OCI-LY1 (cell line): Measurements from ENCODE around the gene CDC42EP4.

Experiments used
- H2AFZ ChIP-seq: fragments of 200-600 bp; sonication (generic), shearing (Covaris generic); 2 replicates; pipeline ENCODE4 v1.6.0; 2014; ENCODE audit warnings: antibody characterized with exemption, mild to moderate bottlenecking, low read length
- H3F3A ChIP-seq: fragments of 200-600 bp; sonication (generic), shearing (Covaris generic); 2 replicates; pipeline ENCODE4 v1.6.0; 2014; ENCODE audit warnings: mild to moderate bottlenecking, antibody characterized with exemption, low read length, moderate library complexity; ENCODE audit not compliant: insufficient read depth
- H3K27ac ChIP-seq: fragments of 200-600 bp; sonication (generic); 2 replicates; pipeline ENCODE4 v1.5.1; 2014; ENCODE audit warnings: low read length, mixed run types, mild to moderate bottlenecking, low read depth; ENCODE audit not compliant: poor library complexity, severe bottlenecking
- H3K27me3 ChIP-seq: fragments of 200-600 bp; sonication (generic); 2 replicates; pipeline ENCODE4 v1.6.0; 2014; ENCODE audit warnings: antibody characterized with exemption, mild to moderate bottlenecking, low read length, moderate library complexity; ENCODE audit not compliant: insufficient read depth
- H3K36me3 ChIP-seq: fragments of 200-600 bp; sonication (generic); 2 replicates; pipeline ENCODE4 v1.6.1; 2014; ENCODE audit warnings: mild to moderate bottlenecking, antibody characterized with exemption, low read length, moderate library complexity, mixed read lengths; ENCODE audit not compliant: insufficient read depth
- H3K4me1 ChIP-seq: fragments of 200-600 bp; sonication (generic); 2 replicates; pipeline ENCODE4 v1.5.1; 2014; ENCODE audit warnings: mild to moderate bottlenecking, low read length, moderate library complexity; ENCODE audit not compliant: insufficient read depth, severe bottlenecking
- H3K4me2 ChIP-seq: fragments of 200-600 bp; sonication (generic), shearing (Covaris generic); 2 replicates; pipeline ENCODE4 v1.6.1; 2014; ENCODE audit warnings: low read length
- H3K4me3 ChIP-seq: fragments of 200-600 bp; sonication (generic); 2 replicates; pipeline ENCODE4 v1.5.1; 2014; ENCODE audit warnings: low read length, low read depth, mild to moderate bottlenecking, mixed read lengths; ENCODE audit not compliant: poor library complexity, severe bottlenecking
- H3K79me2 ChIP-seq: fragments of 200-600 bp; shearing (Covaris generic); 2 replicates; pipeline ENCODE4 v1.6.1; 2016; ENCODE audit warnings: mixed run types, low read length, mixed read lengths; ENCODE audit not compliant: insufficient read depth
- H3K9ac ChIP-seq: fragments of 200-600 bp; sonication (generic), shearing (Covaris generic); 2 replicates; pipeline ENCODE4 v1.6.1; 2014; ENCODE audit warnings: mild to moderate bottlenecking, low read length, mixed read lengths
- H3K9me2 ChIP-seq: fragments of 200-600 bp; sonication (generic), shearing (Covaris generic); 2 replicates; pipeline ENCODE4 v1.6.1; 2014; ENCODE audit warnings: low read depth, mild to moderate bottlenecking, low read length, mixed read lengths
- H3K9me3 ChIP-seq: fragments of 200-600 bp; shearing (Covaris generic); 2 replicates; pipeline ENCODE4 v1.6.1; 2014; ENCODE audit warnings: low read length, mixed read lengths
- H4K20me1 ChIP-seq: fragments of 200-600 bp; sonication (generic), shearing (Covaris generic); 2 replicates; pipeline ENCODE4 v1.6.0; 2016; ENCODE audit warnings: mild to moderate bottlenecking, low read length; ENCODE audit not compliant: insufficient read depth
- CTCF ChIP-seq: fragments of 200-600 bp; sonication (generic), shearing (Covaris generic); IDR thresholded peaks from 2 replicates; pipeline ENCODE4 v1.5.1; 2017; ENCODE audit warnings: mild to moderate bottlenecking, antibody characterized with exemption, low read length, moderate library complexity, mixed read lengths
- EZH2 ChIP-seq: fragments of 200-600 bp; sonication (generic), shearing (Covaris generic); IDR thresholded peaks from 2 replicates; pipeline ENCODE4 v1.8.0; 2017; ENCODE audit warnings: borderline replicate concordance, mixed run types, mild to moderate bottlenecking, antibody characterized with exemption, low read length, moderate library complexity, mixed read lengths

CDC42EP4 gene

GRCh38 chr17:73304438-73304837, 7.4 kb downstream of the CDC42EP4 start:
- no peaks in the 10 kb centered on the region for H3K36me3 ChIP-seq
- H3K9ac ChIP-seq = no peak overlapping the region
- no peak for TF ChIP-seq CTCF
- TF ChIP-seq EZH2 = no peak
- H3K79me2 ChIP-seq = no peaks in the 10 kb centered on the region
- no peaks in the 10 kb centered on the region for H3K9me3 ChIP-seq
- H3K4me3 ChIP-seq = no peak overlapping the region
- no peaks in the 10 kb centered on the region for H3F3A ChIP-seq
- H2AFZ ChIP-seq = no peak overlapping the region
- no peaks in the 10 kb centered on the region for H3K4me1 ChIP-seq
- H3K4me2 ChIP-seq = no peak overlapping the region
- H3K27me3 ChIP-seq = no peaks in the 10 kb centered on the region
- no peaks in the 10 kb centered on the region for H3K9me2 ChIP-seq
- H4K20me1 ChIP-seq = no peaks in the 10 kb centered on the region
- H3K27ac ChIP-seq = no peak overlapping the region

GRCh38 chr17:73302189-73302588, 9.6 kb downstream of the CDC42EP4 start:
- Histone ChIP-seq H3K27ac (no peak overlapping the region), H3K9ac (no peak overlapping the region), H3K4me1 (no peaks in the 10 kb centered on the region), H3K36me3 (no peaks in the 10 kb centered on the region), H3K9me3 (no peaks in the 10 kb centered on the region), H3K4me3 (no peak overlapping the region), H2AFZ (no peak overlapping the region), H3F3A (no peaks in the 10 kb centered on the region), H3K27me3 (0 out of 2 replicates have a peak, but pooled peaks cover 5% of the 10 kb centered on the region), H3K9me2 (no peaks in the 10 kb centered on the region), H4K20me1 (no peaks in the 10 kb centered on the region), H3K4me2 (no peak overlapping the region), H3K79me2 (no peaks in the 10 kb centered on the region)
- no peak for TF ChIP-seq CTCF
- TF ChIP-seq EZH2 = no peak

- Histone ChIP-seq H3K9me3 (no peaks in the 10 kb centered on the region), H4K20me1 (no peaks in the 10 kb centered on the region), H2AFZ (no peak overlapping the region), H3K27ac (no peak overlapping the region), H3F3A (no peaks in the 10 kb centered on the region), H3K4me2 (no peak overlapping the region), H3K4me1 (no peaks in the 10 kb centered on the region), H3K36me3 (no peaks in the 10 kb centered on the region), H3K9me2 (no peaks in the 10 kb centered on the region), H3K79me2 (no peaks in the 10 kb centered on the region), H3K9ac (no peak overlapping the region), H3K4me3 (no peak overlapping the region), H3K27me3 (0 out of 2 replicates have a peak, but pooled peaks cover 5% of the 10 kb centered on the region)
- TF ChIP-seq CTCF (no peak), EZH2 (no peak)
Observed at GRCh38 chr17:73301369-73301768, 10.4 kb downstream of the CDC42EP4 start.
